GM23248 (cell line): ENCODE measurements around the gene DOCK9.

Experiments
- EZH2 ChIP-seq: fragments of 200-600 bp; sonication (generic); IDR thresholded peaks from 2 replicates; pipeline ENCODE4 v1.6.1; 2018; ENCODE audit warnings: antibody characterized with exemption, mild to moderate bottlenecking; ENCODE audit not compliant: insufficient read depth, poor library complexity, severe bottlenecking
- EZH2phosphoT487 ChIP-seq: fragments of 200-600 bp; sonication (generic); IDR thresholded peaks from 2 replicates; pipeline ENCODE4 v1.6.1; 2018; ENCODE audit warnings: antibody characterized with exemption, moderate library complexity, mild to moderate bottlenecking, low read depth; ENCODE audit not compliant: insufficient read depth

GRCh38 chr13:98988780-98989179 lies 10.9 kb upstream of the DOCK9 start:
- TF ChIP-seq EZH2 = no peak
- TF ChIP-seq EZH2phosphoT487 = no peak
